ENCODE data around the gene CFTR.

DNA sequence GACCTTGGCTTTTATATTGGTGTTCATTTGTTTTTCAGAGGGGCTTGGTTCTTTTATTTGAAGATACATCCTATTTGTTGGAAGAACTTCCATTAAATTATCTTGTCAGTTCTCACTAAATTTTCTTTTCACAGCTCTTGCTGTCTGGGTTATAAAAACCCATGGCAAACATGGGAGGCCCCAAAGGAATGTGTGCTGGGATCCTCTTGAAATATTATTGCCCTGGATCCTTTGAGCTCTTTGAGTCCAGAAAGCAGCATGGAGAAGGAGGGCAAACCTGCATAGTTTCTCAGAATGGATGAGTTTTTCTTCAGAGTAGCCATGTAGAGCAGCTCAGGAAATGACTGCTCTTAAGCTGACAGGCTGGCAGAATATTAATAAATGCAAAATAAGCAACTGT is 206.0 kb downstream of the CFTR start:
- TF ChIP-seq CTCF (IDR thresholded peaks at IDR 0.05) (no peak), POLR2A (IDR thresholded peaks at IDR 0.05) (no peak)
